T-helper 1 cell treated with Interleukin-12 subunit alpha and Interleukin-12 subunit beta and Interleukin-4 antibody, amounts not matched to agents 30 ng/mL and 1 ng/mL, for 36 hours (primary cell): ENCODE measurements around the gene GAPVD1. TPM values are rescaled to one million over a fixed set of nuclear protein-coding genes. Genes with fewer than 3 reads are reported as not detected.
"Not testable (repeated sequence)": the region's sequence is repeated elsewhere in the genome, so short reads cannot be mapped to it uniquely, and the experiment has no call there.

ENCODE experiments used
- intact Hi-C: fragments of 100-400 bp; cut with micrococcal nuclease; formaldehyde crosslinking; loops from one replicate; pipeline ENCODE4 v1.15.1; 2024
- total RNA-seq: library from RNA; stranded (reverse); gene quantifications from 2 replicates; pipeline ENCODE4 v1.2.3, GENCODE V29; 2022

GAPVD1 gene
- total RNA-seq, 1 donor from 2014 or later = 60.0 TPM

GRCh38 chr9:125304273-125304672 is 42.6 kb downstream of the GAPVD1 start:
- intact Hi-C loops = no loop called here

GRCh38 chr9:125312411-125312810 is 50.8 kb downstream of the GAPVD1 start:
- intact Hi-C loops = no loop called here

GRCh38 chr9:125316359-125316758 is 54.7 kb downstream of the GAPVD1 start:
- intact Hi-C loops = not testable (repeated sequence)

- intact Hi-C loops = no loop called here
Measured at GRCh38 chr9:125317704-125318103, 56.1 kb downstream of the GAPVD1 start.

GRCh38 chr9:125321496-125321895 is 59.9 kb downstream of the GAPVD1 start:
- intact Hi-C loops = no loop called here

GRCh38 chr9:125323615-125324014 is 62.0 kb downstream of the GAPVD1 start:
- intact Hi-C loops = no loop called here

- intact Hi-C loops = no loop called here
Measured at GRCh38 chr9:125325826-125326225, 64.2 kb downstream of the GAPVD1 start.

- intact Hi-C loops = loop anchor here (5.0 kb wide), 1 partner anchor 88 kb away; the partner anchor contains the start of gene HSPA5
Measured at GRCh38 chr9:125329978-125330377, 68.4 kb downstream of the GAPVD1 start.

- intact Hi-C loops = loop anchor here (5.0 kb wide), 1 partner anchor 88 kb away; the partner anchor contains the start of gene HSPA5
Measured at GRCh38 chr9:125330587-125330986, 69.0 kb downstream of the GAPVD1 start.

GRCh38 chr9:125332527-125332926 is 70.9 kb downstream of the GAPVD1 start:
- intact Hi-C loops = loop anchor here (5.0 kb wide), 1 partner anchor 90 kb away; the partner anchor contains the start of gene HSPA5

- intact Hi-C loops = no loop called here
Measured at GRCh38 chr9:125337236-125337635, 75.6 kb downstream of the GAPVD1 start.

- intact Hi-C loops = no loop called here
Measured at GRCh38 chr9:125338929-125339328, 77.3 kb downstream of the GAPVD1 start.

GRCh38 chr9:125341566-125341965 is 79.9 kb downstream of the GAPVD1 start:
- intact Hi-C loops = no loop called here

- intact Hi-C loops = no loop called here
Measured at GRCh38 chr9:125343518-125344275, 82.1 kb downstream of the GAPVD1 start.

GRCh38 chr9:125346080-125346732 is 84.6 kb downstream of the GAPVD1 start:
- intact Hi-C loops = no loop called here

GRCh38 chr9:125355601-125356000 is 94.0 kb downstream of the GAPVD1 start:
- intact Hi-C loops = no loop called here

GRCh38 chr9:125356032-125356431 is 94.4 kb downstream of the GAPVD1 start:
- intact Hi-C loops = no loop called here

- intact Hi-C loops = no loop called here
Measured at GRCh38 chr9:125359011-125359410, 97.4 kb downstream of the GAPVD1 start.

- intact Hi-C loops = no loop called here
Measured at GRCh38 chr9:125360601-125361000, 99.0 kb downstream of the GAPVD1 start.

GRCh38 chr9:125361837-125362531 is 100.4 kb downstream of the GAPVD1 start:
- intact Hi-C loops = no loop called here

- intact Hi-C loops = no loop called here
Measured at GRCh38 chr9:125366676-125367075, 105.0 kb downstream of the GAPVD1 start.

GRCh38 chr9:125370786-125371185 is 109.2 kb downstream of the GAPVD1 start:
- intact Hi-C loops = loop anchor here (5.0 kb wide), 1 partner anchor 128 kb away; the partner anchor contains the start of gene HSPA5
